HK-2 (cell line): ENCODE data around the gene TMC1.
"Not testable (repeated sequence)": the region's sequence is repeated elsewhere in the genome, so short reads cannot be mapped to it uniquely, and the experiment has no call there.

ENCODE experiments used
- DNase-seq: peaks from one replicate; pipeline ENCODE4 v3.0.0-alpha.2; 2018; ENCODE audit not compliant: unreplicated experiment

The TMC1 gene

DNA sequence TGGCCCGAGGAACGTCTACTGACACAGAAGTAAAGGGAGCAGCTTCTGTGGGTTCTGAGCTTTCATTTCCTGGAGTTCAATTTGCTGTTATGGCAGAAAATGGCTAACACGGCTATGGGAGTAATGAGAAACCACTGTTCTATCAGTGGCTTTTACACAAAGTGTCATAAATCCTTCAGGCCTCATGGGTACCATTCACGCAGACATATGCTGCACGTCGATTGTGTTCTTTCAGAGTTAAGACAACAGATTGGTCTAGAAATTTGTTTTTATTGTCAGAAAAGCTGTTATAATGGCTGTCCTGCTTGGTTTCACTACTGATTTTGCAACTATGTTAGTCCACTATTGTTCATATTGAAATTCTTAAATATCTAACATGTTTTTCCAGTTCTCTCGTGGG, 296.0 kb downstream of the TMC1 start:
- no peak for DNase-seq

DNA sequence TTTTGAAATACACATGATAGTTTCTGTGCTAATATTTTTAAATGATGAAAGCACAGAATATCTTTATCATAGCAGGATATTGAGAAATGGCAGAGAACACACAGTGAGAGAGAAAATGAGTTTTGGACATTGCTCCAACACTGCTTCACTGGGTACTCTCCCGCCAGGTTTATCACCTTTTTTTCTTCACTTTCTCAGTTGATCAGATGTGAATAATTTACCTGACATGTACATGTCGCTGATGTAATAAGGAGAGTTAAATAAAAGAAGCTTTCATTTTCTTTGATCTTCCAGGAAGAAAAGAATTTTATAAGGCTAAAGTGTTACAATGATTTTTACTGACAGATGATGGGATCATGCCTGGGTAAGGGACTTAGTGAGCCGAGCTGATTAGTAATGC, 297.0 kb downstream of the TMC1 start:
- no peak for DNase-seq

DNA sequence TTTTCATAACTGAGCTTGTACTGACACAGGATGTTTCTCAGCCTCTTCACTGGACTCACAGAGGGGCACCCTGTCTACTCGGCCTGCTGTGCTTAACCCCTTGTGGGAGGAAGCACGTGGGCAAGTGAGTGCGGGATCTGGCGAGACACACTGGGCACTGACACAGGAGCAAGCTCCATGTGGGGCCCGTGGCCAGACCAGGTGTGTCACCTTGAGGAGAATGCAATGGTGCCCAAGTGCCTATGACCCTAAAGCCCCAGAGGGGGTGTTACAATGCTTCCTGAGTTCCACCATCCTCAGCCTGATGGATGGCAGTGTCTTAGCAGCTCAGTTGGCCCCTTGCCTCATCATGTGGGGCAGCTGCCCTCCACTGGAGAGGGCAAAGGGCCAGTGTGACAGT, 302.6 kb downstream of the TMC1 start:
- no peak for DNase-seq

DNA sequence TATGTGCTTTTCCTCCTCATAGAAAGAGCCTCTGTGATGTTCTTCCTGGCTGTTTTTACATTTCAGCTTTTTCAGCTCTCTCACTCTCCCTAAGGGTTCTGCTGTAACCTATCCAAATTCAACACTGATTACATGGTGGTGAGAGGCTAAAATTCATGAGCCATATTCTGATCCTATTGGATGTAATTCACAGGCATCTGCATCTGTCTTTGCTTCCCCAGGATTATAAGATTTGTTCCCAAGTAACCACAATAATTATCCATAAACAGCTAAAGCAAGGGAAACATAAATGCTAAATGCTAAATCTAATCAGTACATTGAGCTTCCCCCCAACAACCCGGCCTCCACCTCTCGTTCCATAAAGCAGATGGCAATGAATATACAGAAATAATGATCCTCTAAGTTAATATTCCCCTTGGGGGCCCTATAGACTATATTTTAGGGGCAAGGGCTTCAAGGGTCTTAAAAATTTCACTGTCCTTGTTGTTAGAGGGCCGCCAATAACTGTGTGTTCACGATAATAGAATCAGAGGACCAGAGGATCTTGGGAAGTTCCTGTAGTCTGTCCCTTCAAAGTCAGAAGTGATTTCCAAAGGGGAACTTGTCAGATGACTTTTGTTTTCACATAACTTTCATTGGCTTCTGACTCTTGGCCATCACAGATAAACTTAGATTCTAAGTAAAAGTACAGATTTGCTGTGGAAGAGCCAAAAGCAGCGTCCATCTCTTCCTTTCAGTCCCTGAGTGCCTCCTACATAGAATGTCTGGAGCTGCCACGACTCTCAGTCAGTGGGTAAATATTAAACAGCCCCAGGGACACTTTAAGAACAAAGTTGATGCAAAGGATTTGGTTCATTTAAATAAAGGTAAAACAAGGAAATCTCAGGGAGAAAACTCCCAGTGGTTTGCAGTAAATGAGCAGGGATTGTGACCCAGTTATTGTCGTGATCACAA, 305.9 kb downstream of the TMC1 start:
- DNase-seq, result no peak

DNA sequence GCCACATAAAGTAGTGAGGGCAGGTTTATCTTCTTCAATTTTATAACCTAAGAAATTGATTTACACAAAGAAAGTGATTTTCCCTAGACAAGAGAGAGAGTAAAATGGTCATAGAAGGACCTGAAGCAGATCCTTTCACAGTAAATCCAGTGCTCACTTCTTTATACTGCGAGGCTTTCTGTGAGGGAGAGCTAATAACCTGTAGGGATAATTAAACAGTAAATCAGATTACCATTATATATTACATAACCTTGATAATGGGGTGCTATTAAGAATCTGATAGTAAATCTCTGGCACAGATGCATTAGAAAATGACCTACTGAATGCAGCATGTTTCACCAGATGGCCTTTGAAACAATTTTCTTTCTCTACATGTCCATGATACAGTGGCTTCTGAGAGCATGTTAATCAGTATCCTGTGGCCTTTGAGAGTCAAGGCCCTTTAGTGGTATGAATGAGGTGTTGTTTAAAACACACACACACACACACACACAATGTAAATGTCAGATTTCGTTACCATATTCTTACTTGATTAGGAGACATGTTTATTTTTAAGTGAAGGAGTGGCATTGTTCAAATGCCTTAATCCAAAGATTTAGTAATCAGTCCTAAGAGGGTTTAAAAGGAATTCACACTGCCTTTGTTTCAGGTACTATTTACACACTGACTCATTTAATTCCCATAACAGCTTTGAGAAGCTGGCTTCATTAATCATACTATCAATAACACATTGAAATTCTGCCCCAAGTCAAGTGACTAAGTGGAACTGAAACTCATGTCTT, 306.7 kb downstream of the TMC1 start:
- DNase-seq, result no peak

DNA sequence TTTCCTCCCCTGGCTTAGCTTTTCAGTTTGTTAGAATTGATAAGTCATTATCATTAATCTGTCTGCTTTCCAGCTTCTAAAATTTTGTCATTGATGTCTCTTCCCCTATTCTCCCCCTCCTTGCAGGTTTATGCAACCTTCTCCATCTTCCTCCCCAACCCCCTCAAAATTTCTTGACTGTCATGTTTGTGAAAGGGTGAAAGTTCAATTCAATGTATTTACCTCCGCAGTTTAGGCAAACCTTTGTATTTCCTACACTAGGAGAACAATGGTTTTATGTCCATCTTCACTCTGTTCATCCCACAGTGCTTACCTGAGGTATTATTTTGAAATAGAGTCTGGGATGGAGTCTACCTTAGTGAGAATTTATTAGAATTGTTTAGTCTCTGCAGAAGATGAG, 313.6 kb downstream of the TMC1 start:
- no peak for DNase-seq

DNA sequence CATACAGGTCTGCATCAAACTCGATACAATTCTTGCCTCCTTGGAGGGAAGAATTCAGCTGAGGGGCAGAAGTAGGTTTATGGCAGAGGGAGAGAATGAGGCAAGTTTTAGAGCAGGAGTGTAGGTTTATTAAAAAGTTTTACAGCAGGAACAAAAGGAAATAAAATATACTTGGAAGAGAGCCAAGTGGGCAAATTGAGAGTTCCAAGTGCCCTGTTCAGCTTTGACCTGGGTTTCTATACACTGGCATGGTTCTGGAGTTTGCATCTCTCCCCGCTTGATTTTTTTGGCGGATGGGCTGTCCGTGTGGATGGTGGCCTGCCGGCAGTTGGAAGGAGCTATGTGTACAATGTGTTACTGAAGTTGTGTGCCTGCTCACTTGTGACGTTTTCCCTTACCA, 315.4 kb downstream of the TMC1 start:
- DNase-seq, result no peak

DNA sequence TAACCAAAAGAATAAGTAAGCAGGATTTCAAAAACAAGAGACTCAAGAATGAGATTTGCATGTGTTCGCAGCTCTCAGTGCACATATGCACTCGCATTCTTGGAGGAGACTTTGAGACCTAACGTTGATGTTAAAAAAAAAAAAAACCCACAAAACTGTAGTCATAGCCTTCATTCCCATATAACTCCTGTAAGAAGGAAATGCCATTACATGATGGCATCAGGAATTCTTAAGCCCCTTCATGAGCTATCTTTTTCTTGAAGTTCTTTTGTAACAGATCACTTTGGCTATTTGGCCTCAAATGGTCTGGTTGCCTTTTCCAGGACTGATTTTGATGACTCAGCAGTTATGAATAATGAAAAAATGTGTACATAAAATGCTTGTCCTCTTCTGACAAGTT, 317.7 kb downstream of the TMC1 start:
- no peak for DNase-seq

DNA sequence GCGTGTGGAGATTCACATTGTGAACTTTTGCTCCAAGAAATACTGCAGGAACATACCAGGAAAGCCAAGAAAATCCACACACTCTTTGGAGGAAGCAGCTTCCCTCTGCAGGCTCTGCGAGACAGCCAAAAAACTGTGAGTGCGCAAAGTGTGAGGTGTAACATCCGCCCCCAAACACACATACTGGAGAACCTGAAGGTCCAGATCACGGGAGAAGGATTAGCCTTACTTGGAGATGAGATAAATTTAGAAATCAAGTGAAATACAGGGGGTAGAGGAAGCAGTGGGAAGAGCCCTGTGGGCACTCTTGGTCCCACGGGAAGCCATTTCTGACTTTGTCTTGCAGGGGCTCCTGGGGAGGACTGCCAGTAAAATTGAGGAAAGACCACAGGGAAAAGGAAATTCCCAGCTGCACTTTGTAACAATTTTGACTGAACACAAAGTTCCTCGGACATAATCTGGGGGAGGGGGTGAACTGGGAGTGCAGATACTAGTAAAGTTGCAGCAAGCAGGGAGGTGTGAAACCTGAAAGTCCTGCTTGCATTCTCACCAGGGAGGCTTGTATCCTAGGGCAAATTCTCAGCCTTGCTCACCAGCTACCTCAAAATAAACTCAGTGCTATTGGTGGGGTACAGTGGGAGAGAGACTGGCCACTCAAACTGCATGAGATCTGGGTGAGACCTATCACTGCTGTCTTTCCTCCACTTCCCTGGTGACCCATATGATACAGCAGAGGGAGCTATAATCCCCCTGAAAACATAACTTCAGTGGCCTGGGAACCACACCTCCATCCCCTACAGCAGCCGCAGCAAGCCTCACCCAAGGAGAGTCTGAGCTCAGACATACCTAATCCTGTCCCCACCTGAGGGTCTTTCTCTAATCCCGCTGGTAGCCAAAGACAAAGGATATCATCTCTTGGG, 322.4 kb downstream of the TMC1 start:
- DNase-seq, result no peak

DNA sequence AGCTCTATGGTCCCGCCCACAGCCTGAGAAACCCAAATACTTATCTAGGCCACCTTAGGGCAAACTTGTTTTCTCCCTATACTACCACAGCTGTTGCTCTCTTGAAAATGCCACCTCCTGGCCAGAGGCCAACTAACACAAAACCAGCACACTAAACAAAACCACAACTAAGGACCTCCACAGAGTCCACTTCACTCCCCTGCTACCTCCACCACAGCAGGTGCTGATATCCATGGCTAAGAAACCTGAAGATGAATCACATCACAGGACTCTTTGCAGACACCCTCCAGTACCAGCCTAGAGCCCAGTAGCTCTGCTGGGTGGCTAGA, 323.0 kb downstream of the TMC1 start:
- DNase-seq, result no peak

DNA sequence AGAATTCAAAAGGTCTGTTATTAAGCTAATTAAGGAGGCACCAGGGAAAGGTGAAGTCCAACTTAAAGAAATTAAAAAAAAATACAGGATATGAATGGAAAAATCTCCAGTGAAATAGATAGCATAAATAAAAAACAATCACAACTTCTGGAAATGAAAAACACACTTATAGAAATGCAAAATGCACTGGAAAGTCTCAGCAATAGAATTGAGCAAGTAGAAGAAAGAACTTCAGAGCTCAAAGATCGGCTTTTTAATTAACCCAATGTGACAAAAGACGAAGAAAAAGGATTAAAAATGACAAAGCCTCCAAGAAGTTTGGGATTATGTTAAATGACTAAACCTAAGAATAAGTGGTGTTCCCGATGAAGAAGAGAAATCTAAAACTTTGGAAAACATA, 323.6 kb downstream of the TMC1 start:
- DNase-seq, result not testable (repeated sequence)

DNA sequence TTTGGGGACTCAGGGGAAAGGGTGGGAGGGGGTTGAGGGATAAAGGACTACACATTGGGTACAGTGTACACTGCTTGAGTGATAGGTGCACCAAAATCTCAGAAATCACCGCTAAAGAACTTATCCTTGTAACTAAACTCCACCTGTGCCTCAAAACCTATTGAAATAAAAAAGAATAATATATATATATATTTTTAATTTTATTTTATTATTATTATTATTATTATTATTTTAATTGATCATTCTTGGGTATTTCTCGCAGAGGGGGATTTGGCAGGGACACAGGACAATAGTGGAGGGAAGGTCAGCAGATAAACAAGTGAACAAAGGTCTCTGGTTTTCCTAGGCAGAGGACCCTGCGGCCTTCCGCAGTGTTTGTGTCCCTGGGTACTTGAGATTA, 328.8 kb downstream of the TMC1 start:
- DNase-seq, result not testable (repeated sequence)

DNA sequence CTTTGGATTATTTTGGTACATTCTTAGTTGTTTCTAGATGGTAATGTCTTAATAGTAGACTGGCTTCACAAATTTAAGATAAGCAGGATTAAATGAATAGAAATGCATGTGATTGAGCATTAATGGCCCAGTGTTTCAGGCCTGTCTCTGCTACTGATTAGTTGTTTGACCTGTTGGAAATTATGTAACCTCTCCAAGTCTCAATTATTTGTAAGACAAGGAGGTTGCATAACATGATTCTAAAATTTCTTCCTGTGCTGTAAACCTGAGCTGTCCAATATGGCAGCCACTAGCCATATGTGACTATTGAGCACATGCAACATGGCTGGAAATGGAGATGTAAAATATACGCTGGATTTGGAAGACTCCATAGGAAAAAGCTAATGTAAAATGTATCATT, 333.9 kb downstream of the TMC1 start:
- DNase-seq, result no peak

DNA sequence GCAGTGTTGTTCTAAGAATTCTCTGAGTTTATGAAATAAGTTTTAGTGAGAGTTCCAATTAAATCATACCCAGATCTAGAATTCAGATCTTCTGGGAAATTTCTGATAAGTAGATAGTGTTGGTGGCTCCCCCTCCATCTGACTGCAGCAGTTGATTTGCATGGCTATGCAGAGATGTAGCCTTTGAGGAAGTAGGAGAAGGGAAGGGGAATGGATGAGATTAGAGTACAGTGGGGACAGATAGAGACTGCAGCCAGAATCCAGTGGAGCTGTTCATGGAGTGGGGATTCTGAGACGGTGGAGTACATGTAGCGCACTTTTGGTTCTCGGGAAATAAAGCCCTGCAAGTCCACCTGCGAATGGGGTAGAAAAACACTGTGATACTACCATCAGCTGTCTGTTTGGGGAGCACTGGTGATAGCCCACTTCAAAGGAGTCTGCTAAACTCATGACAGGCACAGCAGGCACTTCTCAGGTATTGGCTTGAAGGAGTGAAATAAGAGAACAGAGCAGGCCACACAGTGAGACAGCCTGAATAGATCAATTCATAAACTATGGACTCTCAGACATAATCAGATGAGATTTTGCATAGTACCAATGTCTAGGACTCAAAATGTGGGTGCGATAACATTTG, 334.6 kb downstream of the TMC1 start:
- no peak for DNase-seq

DNA sequence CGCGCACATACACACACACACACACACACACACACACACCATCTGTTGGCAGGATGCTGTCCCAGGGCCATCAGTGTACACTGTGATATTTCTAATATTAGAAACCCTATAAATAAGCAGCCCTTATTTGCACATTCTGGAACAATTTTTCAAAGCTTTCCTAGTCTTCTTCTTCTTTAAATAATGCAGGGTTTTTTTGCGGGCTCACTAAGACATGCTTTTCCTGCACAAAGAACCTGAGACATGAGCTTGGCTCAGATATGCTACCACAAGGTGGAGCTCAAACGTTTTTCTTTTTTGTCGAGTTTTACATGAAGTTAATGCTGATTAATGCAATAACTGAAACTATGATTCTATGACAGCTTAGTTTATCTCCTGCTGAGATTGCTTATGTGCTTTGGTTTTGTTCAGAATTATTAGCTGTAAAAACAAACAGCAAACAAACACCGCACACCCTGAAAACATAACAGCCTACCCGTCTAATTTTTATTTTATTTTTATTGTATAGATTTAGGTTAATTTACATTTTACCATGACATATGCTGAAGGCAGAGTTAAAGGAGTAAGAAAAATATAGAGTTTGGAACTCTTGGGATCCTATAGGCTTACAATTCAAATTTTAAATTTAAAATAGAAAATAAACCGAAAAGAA, 335.7 kb downstream of the TMC1 start:
- no peak for DNase-seq

DNA sequence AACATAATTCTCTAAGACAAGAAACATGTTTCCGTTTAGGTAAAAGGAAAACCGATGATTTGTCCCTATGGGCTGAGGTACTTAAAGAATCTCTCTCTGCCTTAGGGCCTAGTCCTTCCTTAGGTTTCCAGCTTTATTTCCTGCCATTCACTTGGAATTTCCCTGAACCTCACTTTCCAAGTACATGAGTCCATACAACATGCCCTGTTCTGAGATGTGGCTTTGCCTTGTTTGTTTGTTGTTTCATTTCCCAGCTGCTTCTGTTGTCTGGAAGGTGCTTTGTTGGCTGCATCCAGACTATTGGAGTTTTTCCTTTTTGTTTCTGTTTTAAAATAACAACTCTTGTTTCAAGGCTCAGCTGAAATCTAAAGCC, 336.2 kb downstream of the TMC1 start:
- DNase-seq, result no peak

DNA sequence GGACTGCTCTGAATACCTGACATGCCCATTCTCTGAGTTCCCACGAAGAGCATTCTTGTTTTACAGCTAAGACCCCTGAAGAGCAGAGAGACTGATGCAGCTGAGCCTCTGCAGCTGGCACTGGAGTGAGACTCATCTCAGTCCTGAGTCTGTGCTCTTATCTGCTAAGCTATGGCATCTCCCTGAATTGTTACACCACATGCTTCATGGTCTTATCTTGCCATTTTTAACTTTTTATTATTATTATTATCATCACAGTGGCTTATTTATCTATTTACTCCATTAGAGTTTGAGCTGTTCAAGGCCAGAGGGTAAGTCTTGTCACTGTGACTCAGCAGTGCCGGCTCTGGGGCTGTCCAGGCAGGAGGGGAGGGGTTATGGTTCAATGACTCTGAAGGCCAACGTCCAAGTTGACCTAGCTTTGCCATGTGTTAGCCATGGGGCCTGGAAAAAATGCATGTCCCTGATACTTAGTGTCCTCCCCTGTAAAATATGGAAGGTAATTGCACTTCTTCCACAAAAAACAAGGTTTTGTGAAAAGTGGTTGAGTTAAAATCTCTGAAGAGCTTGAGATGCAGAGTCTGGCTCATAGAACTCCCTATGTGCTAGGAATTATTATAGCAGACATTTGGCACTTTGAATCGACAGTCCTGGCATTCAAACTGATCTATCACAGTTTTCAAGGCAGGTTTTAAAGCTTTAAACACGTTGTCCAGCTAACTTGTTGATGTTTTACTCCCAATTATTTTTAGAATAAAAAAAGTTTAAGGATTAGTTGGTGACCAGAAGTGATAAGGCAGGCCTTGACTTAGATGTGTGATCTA, 336.9 kb downstream of the TMC1 start:
- peak; percentile 2 for DNase-seq

DNA sequence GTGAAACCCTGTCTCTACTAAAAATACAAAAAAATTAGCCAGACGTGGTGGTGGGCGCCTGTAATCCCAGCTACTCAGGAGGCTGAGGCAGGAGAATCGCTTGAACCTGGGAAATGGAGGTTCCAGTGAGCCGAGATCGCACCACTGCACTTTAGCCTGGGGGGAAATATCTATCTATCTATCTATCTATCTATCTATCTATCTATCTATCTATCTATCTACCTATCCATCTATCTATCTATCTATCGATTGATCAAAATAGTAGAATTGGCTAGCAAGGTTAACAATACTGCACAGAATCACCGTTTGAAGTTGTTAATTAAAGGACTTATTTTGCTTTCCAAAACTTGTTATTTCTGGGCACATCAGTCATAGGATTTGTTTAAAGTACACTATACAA, 341.4 kb downstream of the TMC1 start:
- not testable (repeated sequence) for DNase-seq

DNA sequence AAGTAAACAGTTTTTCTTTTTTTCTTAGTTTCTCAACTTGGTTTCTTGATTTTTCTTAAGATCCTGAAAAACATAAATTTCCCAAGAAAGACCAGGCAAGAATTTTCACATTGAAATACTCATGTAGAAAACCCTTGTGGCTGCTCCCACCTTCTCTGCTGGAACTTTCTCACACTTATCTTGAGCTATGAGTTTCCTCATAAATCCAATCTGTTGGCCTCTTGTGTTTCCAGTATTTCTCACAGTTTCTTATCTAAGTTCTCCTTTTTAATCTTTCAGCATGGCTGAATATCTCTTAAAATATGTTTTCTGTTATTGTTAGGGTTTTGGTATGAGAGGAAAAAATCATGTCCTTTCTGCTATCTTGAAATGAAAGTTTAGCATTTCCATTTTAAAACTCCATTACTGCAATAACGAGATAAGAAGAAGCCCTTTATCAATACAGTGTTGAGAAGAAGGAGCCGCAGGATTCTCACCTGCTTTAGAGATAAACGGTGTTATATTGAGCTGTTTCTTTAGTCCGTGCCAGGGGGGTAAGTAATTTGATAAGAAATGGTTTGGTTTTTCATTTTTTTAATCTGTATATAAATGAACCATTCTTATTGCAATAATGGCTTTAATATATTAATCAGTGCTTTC, 342.2 kb downstream of the TMC1 start:
- no peak for DNase-seq

DNA sequence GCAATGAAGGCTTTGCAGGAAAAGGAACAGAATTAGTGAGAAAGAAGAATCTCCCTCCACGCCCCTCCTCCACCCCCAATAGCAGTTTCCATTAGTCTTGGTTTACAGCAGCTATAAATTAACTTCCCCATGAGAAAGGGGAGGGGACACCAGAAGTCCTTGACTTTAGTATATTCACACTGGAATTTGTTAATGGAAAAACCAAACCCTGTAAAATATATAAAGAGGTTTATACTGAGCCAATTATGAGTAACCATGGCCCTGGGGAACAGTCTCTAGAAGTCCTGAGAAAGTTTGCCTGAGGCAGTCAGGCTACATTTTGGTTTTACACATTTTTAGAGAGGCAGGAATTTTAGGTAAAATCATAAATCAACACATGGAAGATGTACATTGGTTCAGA, 342.9 kb downstream of the TMC1 start:
- DNase-seq, result no peak
